HCT116 (cell line): ENCODE results near the gene XAB2.

Experiments used
- FOSL1 ChIP-seq: IDR thresholded peaks from 2 replicates; pipeline ENCODE4 v1.6.1; 2012; ENCODE audit warnings: low read depth
- SIN3A ChIP-seq: IDR thresholded peaks from 2 replicates; pipeline ENCODE4 v1.6.1; 2012; ENCODE audit warnings: low read depth
- TF ChIP-seq, protein P1 (sequence below), 3 experiments: fragments of 200-600 bp in 1 of 3; sonication (generic) in 1 of 3; IDR thresholded peaks in 2 of 3; conservative IDR thresholded peaks in 1 of 3; 2 replicates each; pipeline ENCODE4 v1.5.1; 2012 to 2017; ENCODE audit warnings: low read depth in 2 of 3, low read length in 2 of 3, antibody characterized with exemption in 1 of 3, borderline replicate concordance in 1 of 3, control low read depth in 1 of 3, mild to moderate bottlenecking in 1 of 3, mixed read lengths in 1 of 3, mixed run types in 1 of 3, moderate library complexity in 1 of 3; ENCODE audit not compliant: insufficient read depth in 1 of 3

DNA sequence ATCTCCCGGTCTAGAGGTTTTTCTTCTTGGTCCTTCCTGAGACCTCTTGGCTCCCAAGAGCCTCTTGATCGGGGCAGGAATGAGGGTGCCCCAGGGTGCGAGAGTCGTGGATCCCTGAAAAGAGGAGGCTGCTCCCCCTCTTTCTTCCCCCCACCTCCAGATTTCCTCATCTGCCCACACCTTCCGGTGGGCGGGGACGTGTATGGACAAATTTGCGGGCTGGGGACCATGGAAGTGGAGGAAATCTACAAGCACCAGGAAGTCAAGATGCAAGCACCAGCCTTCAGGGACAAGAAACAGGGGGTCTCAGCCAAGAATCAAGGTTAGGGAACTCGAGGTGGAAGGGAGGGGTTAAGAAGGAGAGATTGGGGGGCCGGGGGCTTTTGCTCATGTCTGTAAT is 47.5 kb upstream of the XAB2 start, which contains the start of gene MCEMP1:
- TF ChIP-seq, protein P1, sequence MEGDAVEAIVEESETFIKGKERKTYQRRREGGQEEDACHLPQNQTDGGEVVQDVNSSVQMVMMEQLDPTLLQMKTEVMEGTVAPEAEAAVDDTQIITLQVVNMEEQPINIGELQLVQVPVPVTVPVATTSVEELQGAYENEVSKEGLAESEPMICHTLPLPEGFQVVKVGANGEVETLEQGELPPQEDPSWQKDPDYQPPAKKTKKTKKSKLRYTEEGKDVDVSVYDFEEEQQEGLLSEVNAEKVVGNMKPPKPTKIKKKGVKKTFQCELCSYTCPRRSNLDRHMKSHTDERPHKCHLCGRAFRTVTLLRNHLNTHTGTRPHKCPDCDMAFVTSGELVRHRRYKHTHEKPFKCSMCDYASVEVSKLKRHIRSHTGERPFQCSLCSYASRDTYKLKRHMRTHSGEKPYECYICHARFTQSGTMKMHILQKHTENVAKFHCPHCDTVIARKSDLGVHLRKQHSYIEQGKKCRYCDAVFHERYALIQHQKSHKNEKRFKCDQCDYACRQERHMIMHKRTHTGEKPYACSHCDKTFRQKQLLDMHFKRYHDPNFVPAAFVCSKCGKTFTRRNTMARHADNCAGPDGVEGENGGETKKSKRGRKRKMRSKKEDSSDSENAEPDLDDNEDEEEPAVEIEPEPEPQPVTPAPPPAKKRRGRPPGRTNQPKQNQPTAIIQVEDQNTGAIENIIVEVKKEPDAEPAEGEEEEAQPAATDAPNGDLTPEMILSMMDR (IDR thresholded peaks at IDR 0.05 in 2 of 3, conservative IDR thresholded peaks at IDR 0.05 in 1 of 3; ENCODE audit: borderline replicate concordance in 1 of 3, insufficient read depth in 1 of 3, low read depth in 2 of 3, low read length in 2 of 3), result no peak
- TF ChIP-seq FOSL1, result no peak
- no peak for TF ChIP-seq SIN3A
